ENCODE measurements around the gene DCXR.

DNA sequence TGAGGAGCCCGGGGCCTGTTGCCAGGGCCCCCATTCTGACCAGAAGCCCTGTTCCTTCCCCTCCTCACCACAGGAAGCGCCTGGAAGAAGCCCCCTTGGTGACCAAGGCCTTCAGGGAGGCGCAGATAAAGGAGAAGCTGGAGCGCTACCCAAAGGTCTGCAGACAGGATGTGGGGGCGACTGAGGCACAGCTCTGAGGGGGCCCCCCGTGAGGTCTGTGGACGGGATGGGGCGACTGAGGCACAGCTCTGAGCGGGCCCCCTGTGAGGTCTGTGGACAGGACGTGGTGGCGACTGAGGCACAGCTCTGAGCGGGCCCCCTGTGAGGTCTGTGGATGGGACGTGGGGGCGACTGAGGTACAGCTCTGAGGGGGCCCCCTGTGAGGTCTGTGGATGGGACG lies 28.1 kb downstream of the DCXR start:
- TF ChIP-seq, protein P1, sequence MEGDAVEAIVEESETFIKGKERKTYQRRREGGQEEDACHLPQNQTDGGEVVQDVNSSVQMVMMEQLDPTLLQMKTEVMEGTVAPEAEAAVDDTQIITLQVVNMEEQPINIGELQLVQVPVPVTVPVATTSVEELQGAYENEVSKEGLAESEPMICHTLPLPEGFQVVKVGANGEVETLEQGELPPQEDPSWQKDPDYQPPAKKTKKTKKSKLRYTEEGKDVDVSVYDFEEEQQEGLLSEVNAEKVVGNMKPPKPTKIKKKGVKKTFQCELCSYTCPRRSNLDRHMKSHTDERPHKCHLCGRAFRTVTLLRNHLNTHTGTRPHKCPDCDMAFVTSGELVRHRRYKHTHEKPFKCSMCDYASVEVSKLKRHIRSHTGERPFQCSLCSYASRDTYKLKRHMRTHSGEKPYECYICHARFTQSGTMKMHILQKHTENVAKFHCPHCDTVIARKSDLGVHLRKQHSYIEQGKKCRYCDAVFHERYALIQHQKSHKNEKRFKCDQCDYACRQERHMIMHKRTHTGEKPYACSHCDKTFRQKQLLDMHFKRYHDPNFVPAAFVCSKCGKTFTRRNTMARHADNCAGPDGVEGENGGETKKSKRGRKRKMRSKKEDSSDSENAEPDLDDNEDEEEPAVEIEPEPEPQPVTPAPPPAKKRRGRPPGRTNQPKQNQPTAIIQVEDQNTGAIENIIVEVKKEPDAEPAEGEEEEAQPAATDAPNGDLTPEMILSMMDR (IDR thresholded peaks at IDR 0.05 in 2 of 3, conservative IDR thresholded peaks at IDR 0.05 in 1 of 3; ENCODE audit: borderline replicate concordance in 1 of 3, insufficient read depth in 1 of 3, low read depth in 2 of 3, low read length in 2 of 3): no peak
- no peak for TF ChIP-seq EZH2 (IDR thresholded peaks at IDR 0.05)
- TF ChIP-seq, protein P2, sequence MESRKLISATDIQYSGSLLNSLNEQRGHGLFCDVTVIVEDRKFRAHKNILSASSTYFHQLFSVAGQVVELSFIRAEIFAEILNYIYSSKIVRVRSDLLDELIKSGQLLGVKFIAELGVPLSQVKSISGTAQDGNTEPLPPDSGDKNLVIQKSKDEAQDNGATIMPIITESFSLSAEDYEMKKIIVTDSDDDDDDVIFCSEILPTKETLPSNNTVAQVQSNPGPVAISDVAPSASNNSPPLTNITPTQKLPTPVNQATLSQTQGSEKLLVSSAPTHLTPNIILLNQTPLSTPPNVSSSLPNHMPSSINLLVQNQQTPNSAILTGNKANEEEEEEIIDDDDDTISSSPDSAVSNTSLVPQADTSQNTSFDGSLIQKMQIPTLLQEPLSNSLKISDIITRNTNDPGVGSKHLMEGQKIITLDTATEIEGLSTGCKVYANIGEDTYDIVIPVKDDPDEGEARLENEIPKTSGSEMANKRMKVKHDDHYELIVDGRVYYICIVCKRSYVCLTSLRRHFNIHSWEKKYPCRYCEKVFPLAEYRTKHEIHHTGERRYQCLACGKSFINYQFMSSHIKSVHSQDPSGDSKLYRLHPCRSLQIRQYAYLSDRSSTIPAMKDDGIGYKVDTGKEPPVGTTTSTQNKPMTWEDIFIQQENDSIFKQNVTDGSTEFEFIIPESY (IDR thresholded peaks at IDR 0.05; ENCODE audit: extremely low read depth, insufficient replicate concordance, low read length): no peak
- no peak for TF ChIP-seq EZH2phosphoT487 (IDR thresholded peaks at IDR 0.05; ENCODE audit: borderline replicate concordance)
- no peak for TF ChIP-seq FOSL1 (IDR thresholded peaks at IDR 0.05; ENCODE audit: low read depth)
- TF ChIP-seq, protein P3, sequence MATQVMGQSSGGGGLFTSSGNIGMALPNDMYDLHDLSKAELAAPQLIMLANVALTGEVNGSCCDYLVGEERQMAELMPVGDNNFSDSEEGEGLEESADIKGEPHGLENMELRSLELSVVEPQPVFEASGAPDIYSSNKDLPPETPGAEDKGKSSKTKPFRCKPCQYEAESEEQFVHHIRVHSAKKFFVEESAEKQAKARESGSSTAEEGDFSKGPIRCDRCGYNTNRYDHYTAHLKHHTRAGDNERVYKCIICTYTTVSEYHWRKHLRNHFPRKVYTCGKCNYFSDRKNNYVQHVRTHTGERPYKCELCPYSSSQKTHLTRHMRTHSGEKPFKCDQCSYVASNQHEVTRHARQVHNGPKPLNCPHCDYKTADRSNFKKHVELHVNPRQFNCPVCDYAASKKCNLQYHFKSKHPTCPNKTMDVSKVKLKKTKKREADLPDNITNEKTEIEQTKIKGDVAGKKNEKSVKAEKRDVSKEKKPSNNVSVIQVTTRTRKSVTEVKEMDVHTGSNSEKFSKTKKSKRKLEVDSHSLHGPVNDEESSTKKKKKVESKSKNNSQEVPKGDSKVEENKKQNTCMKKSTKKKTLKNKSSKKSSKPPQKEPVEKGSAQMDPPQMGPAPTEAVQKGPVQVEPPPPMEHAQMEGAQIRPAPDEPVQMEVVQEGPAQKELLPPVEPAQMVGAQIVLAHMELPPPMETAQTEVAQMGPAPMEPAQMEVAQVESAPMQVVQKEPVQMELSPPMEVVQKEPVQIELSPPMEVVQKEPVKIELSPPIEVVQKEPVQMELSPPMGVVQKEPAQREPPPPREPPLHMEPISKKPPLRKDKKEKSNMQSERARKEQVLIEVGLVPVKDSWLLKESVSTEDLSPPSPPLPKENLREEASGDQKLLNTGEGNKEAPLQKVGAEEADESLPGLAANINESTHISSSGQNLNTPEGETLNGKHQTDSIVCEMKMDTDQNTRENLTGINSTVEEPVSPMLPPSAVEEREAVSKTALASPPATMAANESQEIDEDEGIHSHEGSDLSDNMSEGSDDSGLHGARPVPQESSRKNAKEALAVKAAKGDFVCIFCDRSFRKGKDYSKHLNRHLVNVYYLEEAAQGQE (IDR thresholded peaks at IDR 0.05; ENCODE audit: low read depth): no peak
- TF ChIP-seq POLR2A (IDR thresholded peaks at IDR 0.05; ENCODE audit: borderline replicate concordance, extremely low read depth, insufficient read depth, insufficient read length): no peak
- TF ChIP-seq SRF (IDR thresholded peaks at IDR 0.05; ENCODE audit: low read depth): no peak
- TF ChIP-seq SIN3A (IDR thresholded peaks at IDR 0.05; ENCODE audit: low read depth): no peak
- TF ChIP-seq RAD21 (IDR thresholded peaks at IDR 0.05; ENCODE audit: low read depth): no peak
- no peak for TF ChIP-seq SP1 (IDR thresholded peaks at IDR 0.05; ENCODE audit: low read depth)
- TF ChIP-seq JUND (IDR thresholded peaks at IDR 0.05): no peak
